CD4-positive, alpha-beta T cell treated with Interleukin-21 for 1 hour (primary cell): ENCODE measurements around the gene CUBN.

ENCODE experiments used
- DNase-seq: peaks from one replicate; pipeline ENCODE4 v3.0.0-alpha.2; 2020

The CUBN gene

DNA sequence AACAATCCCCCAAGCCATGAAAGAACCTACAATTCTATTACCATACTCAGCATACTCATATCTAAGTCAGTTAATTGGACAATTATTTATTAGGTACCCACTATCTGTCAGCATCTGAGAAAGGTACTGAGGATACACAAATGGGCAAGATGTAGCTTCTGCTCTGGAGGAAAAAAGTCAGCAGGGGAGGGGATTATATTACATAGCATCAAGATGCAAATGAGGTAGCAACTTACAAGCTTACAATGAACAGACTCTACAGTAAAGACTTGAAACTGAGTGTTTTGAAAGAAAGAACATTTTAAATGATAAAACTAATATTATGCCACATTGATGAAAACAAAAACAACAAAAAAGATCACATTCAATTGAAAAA, 10.8 kb upstream of the CUBN start:
- no peak for DNase-seq

DNA sequence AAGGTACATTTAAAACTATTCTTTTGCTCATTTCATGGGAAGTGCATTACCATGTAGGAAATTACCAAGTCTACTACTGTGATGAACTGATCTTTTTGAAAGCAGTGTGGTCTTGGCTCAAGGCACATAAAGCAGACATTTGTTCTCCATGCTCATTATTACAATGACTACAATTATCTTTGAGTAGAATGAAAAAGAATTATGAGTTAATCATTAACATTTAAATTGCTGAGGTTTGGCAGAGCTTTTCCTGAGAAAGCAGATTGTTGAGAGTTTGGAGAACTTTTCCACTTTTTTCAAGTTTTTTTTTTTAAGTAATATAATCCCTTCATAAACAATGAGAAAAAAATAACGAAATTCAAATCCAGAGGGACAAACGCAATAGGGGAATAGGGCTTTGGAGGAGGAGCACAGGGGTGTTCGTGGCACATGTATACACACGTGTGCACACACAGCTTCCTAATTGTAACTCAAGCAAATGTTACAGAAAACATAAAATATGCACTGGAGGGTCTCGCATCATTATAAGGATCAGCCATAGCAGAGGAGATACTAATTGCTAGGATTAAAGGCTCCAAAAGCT, 8.9 kb upstream of the CUBN start:
- no peak for DNase-seq

DNA sequence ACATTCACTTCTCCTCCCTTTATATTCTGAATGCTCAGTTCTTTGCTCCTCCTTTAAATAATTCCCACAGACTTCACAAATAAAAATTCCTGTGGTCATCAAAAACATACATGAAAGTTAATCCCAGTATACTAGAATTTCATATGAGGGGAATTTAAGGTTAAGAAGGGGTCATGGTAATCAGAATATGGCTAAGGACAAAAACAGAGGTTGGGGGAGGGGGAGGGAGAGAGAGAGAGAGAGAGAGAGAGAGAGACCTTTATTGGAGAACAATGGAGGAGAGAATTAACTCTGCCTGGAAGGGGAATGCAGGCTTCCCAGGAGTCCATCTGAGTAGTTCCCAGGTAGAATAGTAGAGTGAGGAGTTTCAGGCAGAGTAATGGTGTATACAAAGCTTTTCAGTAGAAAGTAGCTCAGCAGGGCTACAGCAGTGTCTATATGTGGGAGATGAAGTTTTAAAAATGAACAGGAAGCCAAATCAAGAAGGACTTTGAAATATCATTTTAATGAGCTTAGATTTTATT, 5.2 kb upstream of the CUBN start:
- no peak for DNase-seq

DNA sequence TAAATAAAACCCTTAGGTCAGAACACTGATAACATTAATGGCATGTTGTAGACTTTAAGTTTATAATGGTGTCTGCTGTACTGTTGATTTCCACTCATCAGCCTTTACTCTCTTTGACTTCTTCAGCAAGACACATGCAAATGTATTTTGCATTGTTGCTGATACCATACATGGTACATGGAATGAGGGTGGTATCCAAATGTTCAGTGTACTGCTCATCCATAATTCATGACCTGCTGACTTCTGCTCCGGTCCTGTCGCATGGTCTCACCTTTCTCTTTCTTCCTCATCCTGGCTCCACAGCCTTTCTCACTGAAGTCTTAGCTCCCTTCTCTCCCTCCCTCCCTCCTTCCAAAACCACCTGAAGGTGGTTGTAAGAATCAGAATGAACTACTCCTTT, 4.7 kb upstream of the CUBN start:
- no peak for DNase-seq

DNA sequence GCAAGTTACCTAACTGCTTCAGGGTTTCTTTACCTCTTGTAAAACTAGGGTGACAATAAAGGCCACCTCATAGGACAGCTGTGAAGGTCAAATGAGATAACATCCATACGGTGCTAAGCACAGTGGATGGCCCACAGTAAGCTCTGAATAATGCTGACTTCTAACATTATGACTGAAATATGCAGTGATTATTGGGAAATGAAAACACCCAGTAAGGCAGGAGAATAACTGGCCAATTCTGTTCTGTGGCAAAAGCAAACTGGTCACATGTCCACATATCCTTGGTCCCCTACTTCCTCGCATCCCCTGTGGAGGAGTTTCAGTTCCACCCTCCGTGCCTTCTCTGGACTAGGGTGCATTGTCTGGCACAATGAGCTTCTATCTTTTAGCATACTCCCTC, 1.4 kb downstream of the CUBN start:
- peak; percentile 2 for DNase-seq

DNA sequence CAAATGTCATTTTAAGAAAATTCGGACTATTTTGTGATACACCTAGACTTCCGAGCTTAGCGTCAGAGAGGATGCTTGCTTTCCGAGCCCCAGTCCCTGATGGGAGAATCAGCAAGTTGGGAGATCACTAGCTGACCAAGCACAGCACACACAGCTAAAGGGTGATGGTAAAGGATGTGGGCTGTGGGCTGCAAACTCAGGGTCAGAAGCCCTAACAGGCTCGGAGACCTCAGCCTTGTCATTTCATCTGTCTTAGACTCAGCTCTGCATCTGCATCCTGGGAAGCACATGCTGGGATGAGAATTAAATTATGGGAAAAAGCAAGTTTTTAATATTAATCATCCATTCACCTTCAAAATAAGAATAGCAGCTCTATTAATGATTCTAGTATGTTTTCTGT, 3.3 kb downstream of the CUBN start:
- DNase-seq, result no peak

DNA sequence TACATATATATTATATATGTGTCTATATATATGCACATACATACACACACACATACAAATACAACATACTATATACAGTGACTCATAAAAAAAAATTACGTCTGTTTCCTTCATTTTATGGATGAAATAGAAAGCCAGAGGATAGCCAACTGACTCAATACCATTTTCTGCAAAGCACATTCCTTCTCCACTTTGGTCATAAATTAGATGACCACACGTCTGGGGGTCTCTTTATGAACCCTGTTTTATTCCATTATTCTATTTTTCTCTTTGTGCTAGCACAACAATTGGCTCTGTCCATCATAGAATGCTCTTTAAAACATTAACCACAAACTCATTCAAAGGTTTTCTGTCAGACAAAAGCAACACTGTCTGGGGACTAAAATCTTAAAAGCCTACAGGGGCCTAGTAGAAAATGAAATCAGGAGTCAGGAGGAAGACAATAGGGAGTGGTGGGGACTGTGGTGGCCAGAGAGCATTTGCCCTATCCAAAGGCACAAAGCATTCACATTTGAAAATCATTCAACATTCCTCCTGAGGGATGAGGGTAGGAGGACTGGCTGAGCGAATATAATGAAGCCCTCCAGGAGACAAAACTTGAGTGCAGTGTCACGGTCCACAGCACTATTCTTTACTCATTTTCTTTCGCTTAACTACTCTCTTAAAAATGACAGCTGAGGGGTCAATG, 4.3 kb downstream of the CUBN start:
- DNase-seq, result no peak

DNA sequence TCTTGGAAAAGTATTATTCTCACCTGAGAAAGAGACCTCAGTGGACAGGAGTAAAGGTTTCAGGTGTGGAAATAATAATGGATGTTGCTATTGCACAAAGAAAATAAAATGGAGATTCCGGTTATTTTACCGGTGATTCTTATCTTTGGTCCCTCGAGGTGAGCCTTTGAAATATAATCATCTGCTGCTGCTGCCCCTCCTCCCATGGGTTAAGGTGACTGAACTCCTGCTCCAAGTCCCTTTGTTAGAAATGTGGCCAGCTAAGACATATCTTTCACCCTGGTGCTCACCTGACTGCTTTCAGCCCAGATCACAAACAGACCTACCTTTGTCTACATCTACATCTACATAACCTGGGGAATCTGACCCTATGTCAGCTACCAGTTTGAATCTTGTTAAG, 5.7 kb downstream of the CUBN start:
- DNase-seq, result no peak

DNA sequence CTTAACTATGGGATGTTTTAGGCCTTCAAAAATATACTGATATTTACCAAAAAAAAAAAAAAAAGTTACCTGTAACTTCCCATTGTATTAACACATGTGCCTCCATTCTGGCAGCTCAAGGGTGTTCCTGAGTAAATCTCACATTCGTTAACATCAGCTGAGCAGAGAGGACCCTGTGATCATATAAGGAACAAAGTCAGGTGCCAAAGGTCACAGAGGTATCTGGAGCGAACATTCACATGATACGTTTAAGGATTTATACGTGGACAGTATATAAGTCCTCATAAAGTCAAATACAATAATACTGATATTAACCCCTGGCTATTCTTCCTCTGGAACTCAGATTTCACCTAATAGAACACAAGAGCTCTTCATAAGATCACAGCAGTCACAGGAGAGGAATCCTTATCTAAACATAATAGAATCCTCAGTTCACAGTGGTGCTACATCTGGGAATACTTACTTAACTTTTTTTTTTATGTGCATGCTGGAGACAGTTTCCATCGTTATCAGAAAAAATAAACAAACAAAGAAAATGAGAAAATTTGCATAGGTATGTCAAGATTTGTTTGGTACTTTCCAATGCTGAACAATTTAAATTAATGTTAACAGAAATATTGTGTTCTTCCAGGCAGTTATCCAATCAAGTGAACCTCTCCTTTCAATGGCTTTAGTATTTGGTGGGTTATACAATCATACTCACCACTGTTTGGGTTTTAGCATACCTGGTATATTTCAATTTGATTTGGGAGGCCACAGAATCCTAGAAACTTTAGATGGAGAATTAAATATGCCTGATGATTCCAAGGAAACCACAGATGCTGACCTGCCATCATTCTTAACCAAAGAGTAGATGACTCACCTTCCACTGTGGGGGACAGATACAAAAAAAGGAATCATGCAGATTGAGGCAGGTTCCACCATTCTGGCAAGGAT, 6.6 kb downstream of the CUBN start:
- DNase-seq, result no peak

DNA sequence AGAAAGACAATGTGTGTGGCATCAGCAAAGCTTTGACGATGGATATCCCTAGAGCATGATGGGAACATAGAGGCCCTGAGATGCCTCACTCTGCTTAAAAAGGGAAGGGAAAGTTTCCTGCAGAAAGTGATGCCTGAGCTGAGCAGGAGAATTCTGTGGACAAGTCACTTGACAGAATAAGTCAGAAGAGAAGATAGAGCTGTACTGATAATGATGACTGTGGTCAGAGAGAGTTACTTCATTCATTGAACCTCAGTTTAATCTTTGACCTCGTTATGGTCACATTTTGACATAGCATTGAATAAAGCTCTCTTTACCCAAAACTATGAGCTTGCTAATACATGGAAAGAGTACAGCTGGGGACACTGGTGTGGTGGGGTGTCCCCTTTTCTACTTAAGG, 7.6 kb downstream of the CUBN start:
- no peak for DNase-seq

DNA sequence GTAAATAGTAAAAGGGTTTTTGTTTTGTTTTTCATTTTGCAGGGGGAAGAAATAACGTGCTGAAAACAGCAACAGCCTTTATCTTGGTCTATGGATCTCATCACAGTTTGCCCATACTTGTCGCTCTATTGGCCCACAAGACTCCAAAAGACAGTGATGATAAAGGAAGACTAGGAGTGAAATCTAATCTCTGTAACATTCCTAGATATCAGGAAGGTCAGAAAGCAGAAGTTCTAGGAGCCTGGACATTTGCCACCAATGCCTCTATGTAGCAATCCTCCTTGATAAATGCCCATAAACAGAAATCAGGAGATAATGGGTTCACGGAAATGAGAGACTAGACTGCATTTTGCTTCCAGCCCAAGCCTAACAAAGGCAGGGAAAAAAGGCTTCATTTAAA, 8.9 kb downstream of the CUBN start:
- no peak for DNase-seq

DNA sequence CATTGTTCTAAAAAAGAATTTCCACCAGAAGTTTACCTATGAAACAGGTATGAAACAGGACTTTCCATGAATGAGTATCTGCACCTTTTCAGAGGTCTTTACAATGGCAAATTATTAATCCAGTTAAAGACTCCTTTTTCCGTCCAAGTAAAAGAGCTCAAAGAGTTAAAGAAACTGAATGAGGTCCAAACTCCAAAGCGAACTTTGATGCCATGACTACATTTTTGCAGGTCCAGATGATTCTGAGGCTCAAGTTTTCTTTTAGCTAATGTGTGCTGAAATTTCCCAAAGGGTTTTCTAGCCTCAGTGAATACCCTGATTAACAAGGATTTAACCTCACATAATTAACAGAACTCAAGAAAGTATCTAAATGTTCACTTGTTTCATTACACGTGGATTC, 9.8 kb downstream of the CUBN start:
- no peak for DNase-seq

DNA sequence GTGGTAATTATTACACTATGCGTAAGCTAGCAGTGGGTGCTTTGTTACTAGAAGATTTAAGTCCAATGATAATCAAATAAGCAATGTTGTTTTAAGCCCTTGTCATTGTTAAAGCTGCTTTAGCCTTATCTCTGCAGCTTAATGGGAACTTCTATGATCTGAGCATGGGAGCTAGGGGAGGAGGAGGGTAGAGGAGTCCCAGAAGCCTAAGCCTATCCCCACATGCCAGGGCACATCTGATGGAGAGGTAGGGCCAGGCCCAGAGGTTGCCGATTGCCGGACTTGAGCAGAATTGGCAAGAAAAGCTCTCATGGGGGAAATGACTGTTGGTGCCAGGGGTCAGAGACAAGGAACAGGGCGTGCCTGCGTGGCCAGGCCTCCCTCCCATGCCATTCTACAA, 13.4 kb downstream of the CUBN start:
- no peak for DNase-seq

DNA sequence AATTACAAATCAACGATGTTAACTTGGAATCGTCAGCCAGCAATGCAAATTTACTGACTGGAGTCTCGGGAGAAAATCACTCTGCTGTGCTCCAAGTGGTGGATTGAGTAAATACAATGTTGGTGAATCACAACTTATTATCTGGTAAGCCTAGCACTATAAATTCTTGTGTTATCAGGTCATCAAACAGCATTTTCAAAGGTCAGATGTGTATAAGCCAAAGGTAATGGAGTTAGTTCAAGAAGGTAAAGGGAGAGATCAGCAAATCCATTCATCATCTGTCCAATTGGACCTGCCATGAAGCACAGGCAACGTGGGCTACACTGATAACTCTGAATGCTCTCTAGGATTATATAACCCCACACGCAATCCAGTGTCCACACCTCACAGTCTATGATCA, 13.9 kb downstream of the CUBN start:
- no peak for DNase-seq

DNA sequence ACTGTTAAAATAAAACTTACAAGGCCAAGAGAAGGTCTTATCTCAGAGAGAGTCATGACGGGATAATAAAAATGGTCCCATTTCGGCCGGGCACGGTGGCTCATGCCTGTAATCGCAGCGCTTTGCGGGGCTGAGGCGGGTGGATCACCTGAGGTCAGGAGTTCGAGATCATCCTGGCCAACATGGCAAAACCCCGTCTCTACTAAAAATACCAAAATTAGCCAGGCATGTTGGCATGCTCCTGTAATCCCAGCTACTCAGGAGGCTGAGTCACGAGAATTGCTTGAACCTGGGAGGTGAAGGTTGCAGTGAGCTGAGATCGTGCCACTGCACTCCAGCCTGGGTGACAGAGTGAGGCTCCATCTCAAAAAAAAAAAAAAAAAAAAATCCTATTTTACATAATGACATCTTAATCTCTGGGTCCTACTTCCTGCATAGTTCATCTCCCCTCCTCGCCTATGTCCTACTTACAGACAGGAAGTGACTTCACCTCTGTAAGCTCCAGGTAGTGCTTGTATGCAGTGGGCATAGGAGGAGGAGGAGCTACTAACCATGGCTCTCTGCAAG, 14.7 kb downstream of the CUBN start:
- peak; percentile 6 for DNase-seq

DNA sequence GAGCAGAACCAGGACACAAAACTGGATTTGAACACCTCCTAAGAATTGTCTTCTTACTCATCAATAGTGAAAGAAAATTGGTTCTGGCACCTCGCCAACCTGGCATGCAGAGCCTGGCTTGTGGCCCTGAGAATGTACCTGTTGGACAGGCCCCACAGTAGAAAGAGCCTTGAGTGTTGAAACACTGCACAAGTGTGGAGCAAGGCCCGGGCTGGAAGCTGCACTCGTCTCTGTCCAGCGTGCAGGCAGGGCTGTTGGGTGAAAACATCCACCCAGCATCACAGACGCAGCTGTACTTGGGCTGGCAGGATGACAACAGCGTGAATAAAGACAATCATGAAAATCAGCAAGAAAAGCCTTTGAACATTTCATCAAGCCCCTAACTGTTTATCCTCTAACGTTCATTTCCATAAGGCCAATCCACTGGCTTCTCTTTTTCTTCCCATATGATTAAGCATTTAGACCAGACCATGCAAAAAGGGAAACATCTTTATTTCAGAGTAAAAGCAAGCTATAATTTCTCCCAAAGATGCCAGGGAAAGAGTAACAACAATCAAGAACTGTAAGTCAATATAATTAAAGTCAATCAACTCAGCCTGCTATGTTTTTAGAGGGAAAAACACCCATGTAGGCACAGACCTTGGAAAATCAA, 15.6 kb downstream of the CUBN start:
- DNase-seq, result no peak

DNA sequence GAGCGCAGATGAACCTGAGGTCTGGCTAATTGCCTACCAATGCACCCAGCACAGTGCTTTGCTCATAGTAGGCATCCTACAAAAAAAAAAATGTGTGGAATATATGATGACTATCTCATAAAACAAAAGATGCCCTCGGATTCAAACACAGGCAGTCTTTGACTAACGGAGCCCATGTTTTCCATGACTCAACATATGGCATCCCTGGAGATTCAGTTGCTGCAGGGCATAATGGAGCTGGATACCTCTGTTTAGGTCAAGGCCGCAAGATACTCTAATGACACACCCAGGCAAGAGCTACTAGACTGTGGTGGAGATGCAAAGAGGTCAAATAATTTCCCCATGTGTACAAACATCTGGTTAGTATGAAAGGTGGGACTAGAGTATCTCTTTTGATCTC, 16.3 kb downstream of the CUBN start:
- no peak for DNase-seq

DNA sequence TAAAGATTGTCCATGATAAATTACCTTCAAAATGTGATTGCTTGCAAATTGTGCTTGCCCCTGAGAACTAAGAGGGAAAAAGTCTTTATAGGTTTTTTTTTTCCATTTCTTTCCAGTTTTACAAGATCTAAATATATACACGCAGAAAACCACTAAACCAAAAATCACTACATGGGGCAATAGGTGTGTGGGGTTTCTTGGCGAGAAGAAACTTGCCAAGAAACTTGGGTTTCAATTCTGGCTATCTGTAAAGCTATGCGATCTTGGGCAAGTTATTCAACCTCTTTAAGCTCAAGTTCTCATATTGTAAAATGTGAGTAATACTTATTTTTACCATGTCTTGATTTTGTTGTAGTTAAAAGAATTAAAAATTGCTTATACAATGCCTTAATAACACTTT, 17.0 kb downstream of the CUBN start:
- DNase-seq, result no peak

DNA sequence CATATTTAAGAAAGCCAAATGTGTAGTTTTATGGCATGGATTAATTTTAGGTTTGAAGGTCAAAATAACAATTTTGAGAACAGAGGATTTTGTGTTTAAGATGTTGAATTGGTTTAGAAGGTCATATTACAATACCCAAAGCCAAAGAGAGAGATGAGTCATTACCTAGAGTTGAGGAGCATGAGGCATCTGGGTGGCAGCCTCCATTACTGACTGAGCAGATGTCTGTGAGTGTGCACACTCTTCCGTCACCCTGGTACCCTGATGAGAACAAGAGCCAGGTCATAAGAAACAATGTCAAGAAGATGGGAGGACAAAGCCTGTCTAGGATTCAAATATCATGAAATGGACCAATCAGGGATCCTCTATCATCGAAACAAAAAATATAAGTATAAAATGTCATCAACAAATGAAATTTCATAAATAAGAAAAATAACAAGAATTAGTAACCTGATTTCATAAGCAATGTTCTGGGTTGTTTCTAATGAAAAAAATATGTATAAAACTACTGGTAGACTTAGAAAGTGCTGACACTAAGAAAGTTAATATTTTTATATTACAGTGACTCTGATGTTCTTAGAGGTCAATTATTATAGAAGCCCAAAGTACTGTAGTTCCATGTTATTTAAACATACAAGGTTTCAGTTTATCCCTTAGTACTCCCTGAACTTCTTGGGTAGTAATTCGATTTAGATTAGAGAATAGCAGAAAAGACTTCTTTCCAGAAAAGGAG, 20.0 kb downstream of the CUBN start:
- DNase-seq, result no peak

DNA sequence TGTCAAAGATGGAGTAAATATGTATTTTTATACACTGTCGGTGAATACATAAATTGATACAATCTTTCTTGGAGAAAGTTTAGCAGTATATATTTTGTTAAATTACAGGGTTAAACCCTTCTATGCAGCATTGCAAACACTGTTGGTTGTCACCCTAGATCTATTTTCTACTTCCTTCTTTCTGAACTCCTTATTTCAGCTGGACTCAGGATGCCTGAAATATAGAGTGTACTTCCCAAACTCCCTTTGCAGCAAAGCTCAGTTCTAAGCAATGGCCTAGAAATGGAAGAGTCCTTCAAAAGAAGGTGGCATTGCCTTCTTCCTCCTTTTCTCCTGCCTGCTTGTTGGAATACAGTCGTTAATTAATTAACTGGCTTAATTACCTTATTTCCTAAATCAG, 20.6 kb downstream of the CUBN start:
- DNase-seq, result no peak

DNA sequence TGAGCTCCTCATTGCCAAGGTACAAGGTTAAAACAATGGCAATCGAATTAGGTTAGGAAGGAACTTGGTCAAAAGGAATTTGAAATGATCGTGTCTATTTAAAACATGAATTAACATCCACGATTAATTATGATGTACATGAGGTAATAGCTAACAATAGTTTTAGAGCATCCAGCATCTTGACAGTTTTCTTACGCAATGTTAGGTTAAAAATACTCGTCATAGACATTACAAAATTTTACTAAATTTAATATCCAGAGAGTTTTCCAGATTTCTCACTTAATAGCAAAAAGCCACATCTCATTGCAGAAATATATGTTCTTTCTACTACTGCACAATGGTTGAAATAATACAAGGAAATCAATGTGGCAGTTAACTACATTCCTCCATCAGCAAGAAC, 22.6 kb downstream of the CUBN start:
- DNase-seq, result no peak

DNA sequence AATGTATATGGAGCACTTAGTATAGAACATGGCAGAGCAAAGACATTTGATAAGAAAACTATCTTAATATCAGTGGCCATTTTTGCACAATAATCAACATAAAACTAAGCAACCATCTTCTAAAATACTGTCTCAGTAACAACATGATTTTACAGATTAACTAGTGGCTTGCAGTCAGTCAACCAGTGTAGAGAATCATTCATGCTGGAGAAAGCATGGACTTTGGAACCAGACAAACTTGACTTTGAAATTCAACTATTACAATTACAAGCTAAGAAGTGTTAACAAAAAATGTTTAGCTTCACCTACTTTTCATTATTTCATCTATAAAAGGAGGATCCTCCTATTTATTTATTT, 27.7 kb downstream of the CUBN start:
- DNase-seq, result no peak
